SK-N-SH (cell line): ENCODE data around the gene CAPS2. TPM values are rescaled to one million over a fixed set of nuclear protein-coding genes. Genes with fewer than 3 reads are reported as not detected.

Experiments
- CTCF ChIA-PET: fragments of 300-600, 350-600 bp; formaldehyde crosslinking; extraction: SDS; loops from one replicate; lab custom pipeline; 2021; lab: Yijun Ruan, JAX
- POLR2A ChIA-PET: fragments of 350-600 bp; sonication (Branson Sonifier 250); formaldehyde crosslinking; extraction: SDS; loops from one replicate; lab custom pipeline; 2020; ENCODE audit warnings: antibody characterized with exemption, inconsistent platforms; lab: Yijun Ruan, JAX
- DNase-seq: peaks from one replicate; pipeline ENCODE4 v3.0.0; 2012
- H2AFZ ChIP-seq: fragments of 200-600 bp; sonication (generic); 2 replicates; pipeline ENCODE4 v1.8.1; 2016; ENCODE audit warnings: antibody characterized with exemption, mild to moderate bottlenecking, low read depth
- H3F3A ChIP-seq: fragments of 200-600 bp; sonication (generic); replicated peaks from 2 replicates; pipeline ENCODE3; 2016; ENCODE audit warnings: antibody characterized with exemption, mild to moderate bottlenecking; ENCODE audit not compliant: insufficient read depth
- H3K27ac ChIP-seq, 2 experiments: fragments of 200-500 bp in 1 of 2; fragments of 200-600 bp in 1 of 2; sonication (Bioruptor generic) in 1 of 2; sonication (generic), shearing (Covaris generic) in 1 of 2; 2 replicates each; pipeline versions ENCODE4 v1.5.1 to v1.6.1; 2014 to 2016; ENCODE audit warnings: low read depth in 2 of 2, inconsistent platforms in 1 of 2, low read length in 1 of 2, mild to moderate bottlenecking in 1 of 2, mixed read lengths in 1 of 2
- H3K27me3 ChIP-seq: fragments of 200-600 bp; sonication (generic), shearing (Covaris generic); 2 replicates; pipeline ENCODE4 v1.6.1; 2016; ENCODE audit warnings: mixed run types; ENCODE audit not compliant: insufficient read depth
- H3K36me3 ChIP-seq, 2 experiments: fragments of 200-500 bp in 1 of 2; fragments of 200-600 bp in 1 of 2; sonication (Bioruptor generic) in 1 of 2; sonication (generic) in 1 of 2; replicated peaks in 1 of 2; 2 replicates each; pipeline versions ENCODE3 to v1.5.1; 2014 to 2016; ENCODE audit warnings: low read length in 1 of 2, mild to moderate bottlenecking in 1 of 2; ENCODE audit not compliant: insufficient read depth in 2 of 2, control insufficient read depth in 1 of 2
- H3K4me1 ChIP-seq, 2 experiments: fragments of 200-500 bp in 1 of 2; fragments of 200-600 bp in 1 of 2; sonication (Bioruptor generic) in 1 of 2; sonication (generic), shearing (Covaris generic) in 1 of 2; 2 replicates each; pipeline versions ENCODE4 v1.5.1 to v1.6.1; 2014 to 2016; ENCODE audit warnings: low read depth in 1 of 2, low read length in 1 of 2, mixed run types in 1 of 2; ENCODE audit not compliant: insufficient read depth in 2 of 2, control insufficient read depth in 1 of 2
- H3K4me2 ChIP-seq: fragments of 200-600 bp; sonication (generic), shearing (Covaris generic); 2 replicates; pipeline ENCODE4 v1.6.1; 2017; ENCODE audit warnings: mixed run types
- H3K4me3 ChIP-seq, 2 experiments: fragments of 200-500 bp in 1 of 2; fragments of 200-600 bp in 1 of 2; sonication (Bioruptor generic) in 1 of 2; sonication (generic), shearing (Covaris generic) in 1 of 2; 2 replicates each; pipeline versions ENCODE4 v1.5.1 to v1.8.1; 2014 to 2016; ENCODE audit warnings: low read depth in 2 of 2, inconsistent platforms in 1 of 2, low read length in 1 of 2, mild to moderate bottlenecking in 1 of 2, mixed read lengths in 1 of 2, moderate library complexity in 1 of 2
- H3K79me2 ChIP-seq: fragments of 200-600 bp; sonication (generic); 2 replicates; pipeline ENCODE4 v1.8.1; 2017; ENCODE audit warnings: mild to moderate bottlenecking; ENCODE audit not compliant: insufficient read depth
- H3K9ac ChIP-seq: fragments of 200-600 bp; sonication (generic); 2 replicates; pipeline ENCODE4 v1.6.1; 2017; ENCODE audit warnings: mixed run types
- H3K9me2 ChIP-seq: fragments of 200-600 bp; sonication (generic); 2 replicates; pipeline ENCODE4 v1.6.1; 2017; ENCODE audit warnings: mixed run types
- H3K9me3 ChIP-seq: fragments of 200-600 bp; sonication (generic); 2 replicates; pipeline ENCODE4 v1.6.1; 2017; ENCODE audit warnings: mixed run types, mild to moderate bottlenecking, moderate library complexity
- H4K20me1 ChIP-seq: fragments of 200-600 bp; sonication (generic); 2 replicates; pipeline ENCODE4 v1.6.1; 2017; ENCODE audit warnings: mild to moderate bottlenecking, mixed run types; ENCODE audit not compliant: insufficient read depth
- CHD2 ChIP-seq: fragments of 150-350 bp; IDR thresholded peaks from 2 replicates; pipeline ENCODE4 v1.6.1; 2018; ENCODE audit warnings: low read length; ENCODE audit not compliant: partially characterized antibody
- ELF1 ChIP-seq: IDR thresholded peaks from 2 replicates; pipeline ENCODE4 v1.4.0; 2012
- EP300 ChIP-seq, 2 experiments: IDR thresholded peaks; 2 replicates each; pipeline versions ENCODE4 v1.4.0 to v1.6.1; 2012; ENCODE audit warnings: borderline replicate concordance in 1 of 2, low read depth in 1 of 2, low read length in 1 of 2
- FOSL2 ChIP-seq: IDR thresholded peaks from 2 replicates; pipeline ENCODE4 v1.4.0; 2012; ENCODE audit warnings: low read depth, mild to moderate bottlenecking, moderate library complexity, borderline replicate concordance
- FOXM1 ChIP-seq: IDR thresholded peaks from 2 replicates; pipeline ENCODE4 v1.4.0; 2012; ENCODE audit warnings: low read depth, mild to moderate bottlenecking
- GABPA ChIP-seq: IDR thresholded peaks from 2 replicates; pipeline ENCODE4 v1.4.0; 2012; ENCODE audit warnings: low read depth, mild to moderate bottlenecking
- GATA2 ChIP-seq: sonication (generic); formaldehyde crosslinking; IDR thresholded peaks from 2 replicates; pipeline ENCODE4 v1.5.0; 2020; ENCODE audit warnings: mild to moderate bottlenecking, missing genetic modification reagents
- JUND ChIP-seq: IDR thresholded peaks from 2 replicates; pipeline ENCODE4 v1.4.0; 2012
- MAX ChIP-seq: IDR thresholded peaks from 2 replicates; pipeline ENCODE4 v1.4.0; 2012; ENCODE audit warnings: low read depth
- NFIC ChIP-seq: IDR thresholded peaks from 2 replicates; pipeline ENCODE4 v1.4.0; 2012; ENCODE audit warnings: borderline replicate concordance
- PBX3 ChIP-seq: IDR thresholded peaks from 2 replicates; pipeline ENCODE4; 2012
- RAD21 ChIP-seq: IDR thresholded peaks from 2 replicates; pipeline ENCODE4 v1.6.1; 2012; ENCODE audit warnings: mild to moderate bottlenecking, low read length
- REST ChIP-seq: IDR thresholded peaks from 2 replicates; pipeline ENCODE4 v1.6.1; 2012; ENCODE audit warnings: mild to moderate bottlenecking, low read depth, low read length, moderate library complexity
- RFX5 ChIP-seq: IDR thresholded peaks from 2 replicates; pipeline ENCODE4 v1.6.1; 2012; ENCODE audit warnings: mild to moderate bottlenecking, improper control_type of control experiment, low read length
- TAF1 ChIP-seq: IDR thresholded peaks from 2 replicates; pipeline ENCODE4 v1.6.1; 2012; ENCODE audit warnings: low read depth, mild to moderate bottlenecking, low read length, moderate library complexity, borderline replicate concordance
- TEAD4 ChIP-seq: IDR thresholded peaks from 2 replicates; pipeline ENCODE4 v1.4.0; 2012; ENCODE audit warnings: mild to moderate bottlenecking, borderline replicate concordance; ENCODE audit not compliant: insufficient read depth
- USF1 ChIP-seq: IDR thresholded peaks from 2 replicates; pipeline ENCODE4 v1.4.0; 2012; ENCODE audit warnings: low read depth, borderline replicate concordance
- USF2 ChIP-seq: fragments of 150-350 bp; IDR thresholded peaks from 2 replicates; pipeline ENCODE4 v1.6.1; 2017; ENCODE audit warnings: antibody characterized with exemption, low read length, low read depth, borderline replicate concordance
- YY1 ChIP-seq: IDR thresholded peaks from 2 replicates; pipeline ENCODE4 v1.4.0; 2012; ENCODE audit warnings: low read depth, mild to moderate bottlenecking
- WGBS: methylation state at CpG from one replicate; pipeline ENCODE4 v1.1.6; 2017; ENCODE audit warnings: low lambda C conversion rate; 5-methylcytosine and 5-hydroxymethylcytosine counted together
- polyA plus RNA-seq, 3 experiments: library from polyadenylated mRNA; depleted of rRNA; stranded (reverse); fragments of >200 nt; gene quantifications; 2 replicates each; pipeline ENCODE4 v1.2.3, GENCODE V29; 2012
- TF ChIP-seq, protein P1 (sequence below): fragments of 150-350 bp; IDR thresholded peaks from 2 replicates; pipeline ENCODE4 v1.6.1; 2016; ENCODE audit warnings: mild to moderate bottlenecking, low read depth, low read length

CAPS2 gene
- polyA plus RNA-seq, 1 of the 3 experiments (the other 2 are of a cell fraction), result 5.7 TPM

GRCh38 chr12:75329918-75330826, at the start of gene CAPS2 (continued):
- TF ChIP-seq PBX3, result peak; percentile 58
- TF ChIP-seq REST, result peak; percentile 60; the same call in 1 of the 2 replicates
- TF ChIP-seq GATA2, result no peak
- TF ChIP-seq JUND, result peak; percentile 97
- TF ChIP-seq, all 33 proteins: peak for 19

- Histone ChIP-seq H2AFZ (no peak overlapping the region), H3K79me2 (peaks cover 2% of the 10 kb centered on the region; the same call in 1 of the 2 replicates), H3F3A (no peaks in the 10 kb centered on the region), H3K4me3 (no peak overlapping the region), H3K4me2 (no peak overlapping the region), H3K9ac (no peak overlapping the region), H3K27ac (no peak overlapping the region), H4K20me1 (no peaks in the 10 kb centered on the region), H3K9me2 (no peaks in the 10 kb centered on the region), H3K9me3 (no peaks in the 10 kb centered on the region), H3K4me1 (no peaks in the 10 kb centered on the region; a peak in 1 of 4 replicates), H3K36me3 (peaks cover 0 to 3% of the 10 kb centered on the region in 2 experiments), H3K27me3 (no peaks in the 10 kb centered on the region)
- POLR2A ChIA-PET, result no interaction called here
- TF ChIP-seq RAD21 (no peak), RFX5 (no peak), TAF1 (no peak), YY1 (no peak), CHD2 (no peak), USF1 (no peak), ELF1 (no peak), NFIC (no peak), GABPA (no peak), FOSL2 (no peak), EP300 (IDR thresholded peaks at IDR 0.05; ENCODE audit: borderline replicate concordance in 1 of 2, low read depth in 1 of 2, low read length in 1 of 2) (no peak), FOXM1 (no peak), MAX (no peak), USF2 (no peak), PBX3 (no peak), TEAD4 (no peak)
- TF ChIP-seq, protein P1, sequence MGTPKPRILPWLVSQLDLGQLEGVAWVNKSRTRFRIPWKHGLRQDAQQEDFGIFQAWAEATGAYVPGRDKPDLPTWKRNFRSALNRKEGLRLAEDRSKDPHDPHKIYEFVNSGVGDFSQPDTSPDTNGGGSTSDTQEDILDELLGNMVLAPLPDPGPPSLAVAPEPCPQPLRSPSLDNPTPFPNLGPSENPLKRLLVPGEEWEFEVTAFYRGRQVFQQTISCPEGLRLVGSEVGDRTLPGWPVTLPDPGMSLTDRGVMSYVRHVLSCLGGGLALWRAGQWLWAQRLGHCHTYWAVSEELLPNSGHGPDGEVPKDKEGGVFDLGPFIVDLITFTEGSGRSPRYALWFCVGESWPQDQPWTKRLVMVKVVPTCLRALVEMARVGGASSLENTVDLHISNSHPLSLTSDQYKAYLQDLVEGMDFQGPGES, result no peak
- CTCF ChIA-PET, result interaction anchor here (1.0 kb wide), 1 partner anchor 107 kb away, joined by 4 read pairs; no protein-coding TSS in a partner anchor
- DNase-seq, result no peak
- WGBS, result 93% methylated on average over 1 of the region's 1 CpG
Measured at GRCh38 chr12:75378354-75378753, 48.2 kb upstream of the CAPS2 start.
